ENCODE measurements around the gene LRRK1. TPM values are rescaled to one million over a fixed set of nuclear protein-coding genes. Genes with fewer than 3 reads are reported as not detected.

Gene LRRK1
- total RNA-seq, 3 donors from 2014 or later (not counting 1 experiment from before 2014, with no cell fraction given), result 1.2 to 5.5 (median 3.2) TPM

DNA sequence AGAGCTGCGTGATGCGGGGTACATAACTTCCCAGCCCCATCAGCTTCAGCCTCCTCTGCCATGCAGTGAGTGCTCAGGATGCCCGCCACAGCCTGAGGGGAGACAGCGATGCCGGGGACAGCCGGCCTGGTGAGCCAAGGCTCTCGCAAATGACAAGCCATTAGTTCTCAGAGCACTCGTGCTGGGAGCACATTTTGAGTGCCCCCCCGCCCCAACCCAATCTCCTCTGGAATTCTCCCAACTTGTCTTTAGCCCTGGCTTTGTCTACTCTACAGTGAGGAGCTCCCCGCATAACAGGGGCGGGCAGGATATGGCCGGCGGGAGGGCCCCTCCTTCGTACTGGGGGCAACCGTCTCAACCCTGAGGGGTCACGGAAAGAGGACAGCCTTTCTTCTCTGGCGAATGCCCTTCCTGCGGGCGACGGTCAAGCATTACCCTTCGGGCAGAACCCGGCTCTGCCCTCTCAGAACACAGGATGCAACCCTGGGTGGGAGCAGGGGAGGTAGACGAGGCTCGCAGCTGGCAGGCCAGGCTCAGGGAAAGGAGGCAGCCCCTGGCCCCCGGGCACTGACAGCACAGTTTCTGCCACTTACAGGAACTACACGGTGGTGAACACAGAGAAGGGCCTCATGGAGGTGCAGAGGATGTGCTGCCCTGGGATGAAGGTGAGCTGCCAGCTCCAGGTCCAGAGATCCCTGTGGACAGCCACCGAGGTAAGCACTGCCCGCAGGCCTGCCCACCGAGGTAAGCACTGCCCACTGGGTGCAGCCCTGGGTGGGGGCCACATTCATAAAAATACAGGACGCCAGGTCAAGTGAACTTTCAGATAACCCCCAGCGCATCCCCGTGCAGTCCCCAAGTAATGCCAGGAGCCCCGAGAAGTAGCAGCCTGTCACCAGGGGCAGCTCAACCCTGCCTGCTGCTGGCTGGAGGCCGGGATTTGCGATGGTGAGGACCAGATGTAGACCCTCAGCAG lies 141.7 kb downstream of the LRRK1 start:
- no peaks in the 10 kb centered on the region for H3K27me3 Mint-ChIP-seq (ENCODE audit: low read depth in 2 of 2)
- no peak for ATAC-seq
- no peaks in the 10 kb centered on the region for H3K4me1 ChIP-seq (ENCODE audit: control insufficient read depth, insufficient read depth, low read length)
- H3K9me3 ChIP-seq (ENCODE audit: control insufficient read depth, insufficient read depth, low read length), result no peaks in the 10 kb centered on the region
- intact Hi-C loops (cut with micrococcal nuclease), result no loop called here
- H3K4me1 Mint-ChIP-seq, result no peaks in the 10 kb centered on the region
- H3K4me3 Mint-ChIP-seq, result no peak overlapping the region
- H3K9me3 Mint-ChIP-seq, result no peaks in the 10 kb centered on the region
- WGBS (ENCODE audit: insufficient coverage), result 93% methylated on average over 35 of the region's 35 CpGs
- no peaks in the 10 kb centered on the region for H3K36me3 Mint-ChIP-seq
- H3K36me3 ChIP-seq (ENCODE audit: control insufficient read depth, insufficient read depth, low read length), result no peaks in the 10 kb centered on the region
- no peak overlapping the region for H3K27ac ChIP-seq (ENCODE audit: low read length)
- DNase-seq, result no peak
- H3K27me3 ChIP-seq (ENCODE audit: control insufficient read depth, insufficient read depth, low read length), result no peaks in the 10 kb centered on the region
- no peak overlapping the region for H3K27ac Mint-ChIP-seq
- TF ChIP-seq, protein P1, sequence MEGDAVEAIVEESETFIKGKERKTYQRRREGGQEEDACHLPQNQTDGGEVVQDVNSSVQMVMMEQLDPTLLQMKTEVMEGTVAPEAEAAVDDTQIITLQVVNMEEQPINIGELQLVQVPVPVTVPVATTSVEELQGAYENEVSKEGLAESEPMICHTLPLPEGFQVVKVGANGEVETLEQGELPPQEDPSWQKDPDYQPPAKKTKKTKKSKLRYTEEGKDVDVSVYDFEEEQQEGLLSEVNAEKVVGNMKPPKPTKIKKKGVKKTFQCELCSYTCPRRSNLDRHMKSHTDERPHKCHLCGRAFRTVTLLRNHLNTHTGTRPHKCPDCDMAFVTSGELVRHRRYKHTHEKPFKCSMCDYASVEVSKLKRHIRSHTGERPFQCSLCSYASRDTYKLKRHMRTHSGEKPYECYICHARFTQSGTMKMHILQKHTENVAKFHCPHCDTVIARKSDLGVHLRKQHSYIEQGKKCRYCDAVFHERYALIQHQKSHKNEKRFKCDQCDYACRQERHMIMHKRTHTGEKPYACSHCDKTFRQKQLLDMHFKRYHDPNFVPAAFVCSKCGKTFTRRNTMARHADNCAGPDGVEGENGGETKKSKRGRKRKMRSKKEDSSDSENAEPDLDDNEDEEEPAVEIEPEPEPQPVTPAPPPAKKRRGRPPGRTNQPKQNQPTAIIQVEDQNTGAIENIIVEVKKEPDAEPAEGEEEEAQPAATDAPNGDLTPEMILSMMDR (IDR thresholded peaks at IDR 0.05), result no peak
- no peak overlapping the region for H3K4me3 ChIP-seq (ENCODE audit: low read length)

DNA sequence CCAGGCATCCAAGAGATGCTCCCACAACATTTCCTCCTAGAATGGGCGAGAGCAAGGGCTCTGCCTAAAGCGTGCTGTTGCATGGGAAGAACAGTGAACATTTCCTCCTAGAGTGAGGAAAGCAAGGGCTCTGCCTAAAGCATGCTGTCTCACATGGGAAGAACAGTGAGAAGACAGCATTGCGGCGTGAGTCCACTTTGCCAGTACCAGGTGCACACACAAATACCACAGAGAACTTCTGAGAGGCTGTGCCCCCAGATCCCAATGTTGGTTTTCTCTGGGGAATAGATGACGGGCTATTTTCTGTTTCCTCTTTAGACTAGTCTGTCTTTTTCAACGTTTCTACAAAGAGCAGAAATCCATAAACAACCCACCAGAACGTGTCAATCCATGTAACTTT lies 142.9 kb downstream of the LRRK1 start:
- Histone ChIP-seq H3K4me3 (ENCODE audit: low read length) (no peak overlapping the region), H3K36me3 (ENCODE audit: control insufficient read depth, insufficient read depth, low read length) (no peaks in the 10 kb centered on the region), H3K9me3 (ENCODE audit: control insufficient read depth, insufficient read depth, low read length) (no peaks in the 10 kb centered on the region), H3K27me3 (ENCODE audit: control insufficient read depth, insufficient read depth, low read length) (no peaks in the 10 kb centered on the region), H3K4me1 (ENCODE audit: control insufficient read depth, insufficient read depth, low read length) (no peaks in the 10 kb centered on the region), H3K27ac (ENCODE audit: low read length) (no peak overlapping the region)
- DNase-seq, result no peak
- Mint-ChIP-seq H3K4me1 (no peaks in the 10 kb centered on the region), H3K27ac (no peak overlapping the region), H3K36me3 (no peaks in the 10 kb centered on the region), H3K27me3 (ENCODE audit: low read depth in 2 of 2) (no peaks in the 10 kb centered on the region), H3K4me3 (no peak overlapping the region), H3K9me3 (no peaks in the 10 kb centered on the region)
- intact Hi-C loops (cut with micrococcal nuclease), result no loop called here
- WGBS (ENCODE audit: insufficient coverage), result 69% methylated on average over 7 of the region's 7 CpGs
- TF ChIP-seq, protein P1 (IDR thresholded peaks at IDR 0.05), result no peak
- ATAC-seq, result no peak

DNA sequence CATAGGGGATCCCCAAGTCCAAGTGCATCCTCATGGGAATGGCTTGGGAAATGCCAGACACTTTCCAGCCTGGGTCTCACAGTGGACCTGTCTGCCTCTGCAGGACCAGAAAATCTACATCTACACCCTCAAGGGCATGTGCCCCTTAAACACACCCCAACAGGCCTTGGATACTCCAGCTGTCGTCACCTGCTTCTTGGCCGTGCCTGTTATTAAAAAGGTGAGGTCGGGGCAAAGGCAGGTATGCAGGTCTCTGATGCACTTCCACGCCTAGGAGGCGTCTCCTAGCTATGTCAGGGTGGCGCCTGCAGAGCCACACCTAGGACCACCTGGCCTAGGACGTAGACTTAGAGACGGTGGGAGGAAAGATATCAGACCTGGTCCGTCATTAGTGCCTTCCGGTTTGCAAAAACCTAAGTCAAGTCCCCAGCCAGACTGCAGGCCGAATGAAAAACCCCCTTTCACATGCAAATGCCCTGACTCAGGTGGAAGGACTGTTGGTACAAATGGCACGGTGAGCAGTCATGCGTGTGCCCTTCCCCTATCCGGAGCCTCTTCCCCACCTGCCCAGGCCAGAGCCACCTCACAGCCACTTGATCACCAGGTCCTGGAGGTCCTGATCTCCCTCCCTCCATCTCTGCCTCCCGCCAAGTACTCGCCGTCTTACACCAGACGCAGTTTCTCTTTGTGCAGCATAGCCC lies 143.5 kb downstream of the LRRK1 start:
- Mint-ChIP-seq H3K36me3 (no peaks in the 10 kb centered on the region), H3K27ac (no peak overlapping the region), H3K27me3 (ENCODE audit: low read depth in 2 of 2) (no peaks in the 10 kb centered on the region), H3K4me3 (no peak overlapping the region), H3K4me1 (no peaks in the 10 kb centered on the region), H3K9me3 (no peaks in the 10 kb centered on the region)
- Histone ChIP-seq H3K27me3 (ENCODE audit: control insufficient read depth, insufficient read depth, low read length) (no peaks in the 10 kb centered on the region), H3K4me3 (ENCODE audit: low read length) (no peak overlapping the region), H3K4me1 (ENCODE audit: control insufficient read depth, insufficient read depth, low read length) (no peaks in the 10 kb centered on the region), H3K27ac (ENCODE audit: low read length) (no peak overlapping the region), H3K36me3 (ENCODE audit: control insufficient read depth, insufficient read depth, low read length) (no peaks in the 10 kb centered on the region), H3K9me3 (ENCODE audit: control insufficient read depth, insufficient read depth, low read length) (no peaks in the 10 kb centered on the region)
- intact Hi-C loops (cut with micrococcal nuclease), result no loop called here
- DNase-seq, result no peak
- TF ChIP-seq, protein P1 (IDR thresholded peaks at IDR 0.05), result no peak
- WGBS (ENCODE audit: insufficient coverage), result 84% methylated on average over 18 of the region's 18 CpGs
- ATAC-seq, result peak in 1 of 3 donors; percentile 19

Measured in natural killer cell (primary cell).